ENCODE data around the gene POLQ.
"Not testable (repeated sequence)": the region's sequence is repeated elsewhere in the genome, so short reads cannot be mapped to it uniquely, and the experiment has no call there.

POLQ gene

GRCh38 chr3:121414924-121415323 lies 130.9 kb downstream of the POLQ start:
- DNase-seq = no peak

GRCh38 chr3:121411523-121411922 lies 134.3 kb downstream of the POLQ start:
- no peak for DNase-seq

GRCh38 chr3:121405631-121406030 lies 140.2 kb downstream of the POLQ start:
- DNase-seq = no peak

- DNase-seq = no peak
Observed at GRCh38 chr3:121399820-121400219, 146.0 kb downstream of the POLQ start.

GRCh38 chr3:121398051-121398450 lies 147.7 kb downstream of the POLQ start:
- DNase-seq = not testable (repeated sequence)

GRCh38 chr3:121395967-121396366 lies 149.8 kb downstream of the POLQ start:
- DNase-seq = not testable (repeated sequence)

GRCh38 chr3:121388308-121388707 lies 157.5 kb downstream of the POLQ start:
- DNase-seq = not testable (repeated sequence)
